ENCODE results near the gene ABHD18.

DNA sequence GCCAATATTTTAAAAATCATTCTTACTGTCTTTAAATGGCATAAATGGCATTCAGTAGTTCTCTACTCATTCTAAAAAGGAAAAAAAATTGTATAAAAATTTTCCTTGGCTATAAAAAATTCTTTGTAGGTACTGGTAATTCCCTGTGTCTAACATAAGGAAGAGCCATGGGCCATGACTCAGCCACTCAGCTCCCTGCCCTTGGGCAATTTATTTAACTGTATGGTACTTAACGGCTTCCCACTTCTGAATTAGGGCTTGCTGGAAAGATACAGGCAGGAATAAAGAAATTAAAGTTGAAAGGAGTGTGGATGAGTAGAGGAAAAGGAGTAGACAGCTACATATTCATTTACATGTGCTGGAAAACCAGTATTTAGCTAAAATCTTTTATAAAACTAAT is 30.6 kb downstream of the ABHD18 start:
- TF ChIP-seq POLR2AphosphoS5 (IDR thresholded peaks at IDR 0.05) (no peak), EP300 (IDR thresholded peaks at IDR 0.05) (no peak)
- TF ChIP-seq, protein P1, sequence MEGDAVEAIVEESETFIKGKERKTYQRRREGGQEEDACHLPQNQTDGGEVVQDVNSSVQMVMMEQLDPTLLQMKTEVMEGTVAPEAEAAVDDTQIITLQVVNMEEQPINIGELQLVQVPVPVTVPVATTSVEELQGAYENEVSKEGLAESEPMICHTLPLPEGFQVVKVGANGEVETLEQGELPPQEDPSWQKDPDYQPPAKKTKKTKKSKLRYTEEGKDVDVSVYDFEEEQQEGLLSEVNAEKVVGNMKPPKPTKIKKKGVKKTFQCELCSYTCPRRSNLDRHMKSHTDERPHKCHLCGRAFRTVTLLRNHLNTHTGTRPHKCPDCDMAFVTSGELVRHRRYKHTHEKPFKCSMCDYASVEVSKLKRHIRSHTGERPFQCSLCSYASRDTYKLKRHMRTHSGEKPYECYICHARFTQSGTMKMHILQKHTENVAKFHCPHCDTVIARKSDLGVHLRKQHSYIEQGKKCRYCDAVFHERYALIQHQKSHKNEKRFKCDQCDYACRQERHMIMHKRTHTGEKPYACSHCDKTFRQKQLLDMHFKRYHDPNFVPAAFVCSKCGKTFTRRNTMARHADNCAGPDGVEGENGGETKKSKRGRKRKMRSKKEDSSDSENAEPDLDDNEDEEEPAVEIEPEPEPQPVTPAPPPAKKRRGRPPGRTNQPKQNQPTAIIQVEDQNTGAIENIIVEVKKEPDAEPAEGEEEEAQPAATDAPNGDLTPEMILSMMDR (IDR thresholded peaks at IDR 0.05): no peak

Data from gastroesophageal sphincter (tissue), 3 donors.